Superior temporal gyrus (tissue), 1 donor: ENCODE measurements around the gene DKKL1.
"Not testable (repeated sequence)": the region's sequence is repeated elsewhere in the genome, so short reads cannot be mapped to it uniquely, and the experiment has no call there.

Experiments
- DNase-seq: peaks from one replicate; pipeline ENCODE4 v3.0.0-alpha.2; 2016; ENCODE audit errors: extremely low spot score

DKKL1 gene

GRCh38 chr19:49362048-49362928 lies 1.4 kb upstream of the DKKL1 start, which contains the start of gene TEAD2:
TEAD2 (minus strand) TSS chr19:49362416; CDS start chr19:49360075, 2,341 bp downstream.
- no peak for DNase-seq

GRCh38 chr19:49362929-49363267 lies 779 bp upstream of the DKKL1 start:
- DNase-seq = no peak

GRCh38 chr19:49364083-49364737 lies 533 bp downstream of the DKKL1 start:
- no peak for DNase-seq

GRCh38 chr19:49366110-49366509 lies 2.4 kb downstream of the DKKL1 start:
- DNase-seq = no peak

GRCh38 chr19:49368711-49369358 lies 5.2 kb downstream of the DKKL1 start:
- no peak for DNase-seq

- no peak for DNase-seq
Observed at GRCh38 chr19:49371184-49371583, 7.5 kb downstream of the DKKL1 start.

- not testable (repeated sequence) for DNase-seq
Observed at GRCh38 chr19:49373174-49373573, 9.5 kb downstream of the DKKL1 start.

GRCh38 chr19:49374665-49375434 lies 11.2 kb downstream of the DKKL1 start:
- DNase-seq = no peak

GRCh38 chr19:49378512-49378911 lies 14.8 kb downstream of the DKKL1 start:
- DNase-seq = no peak

GRCh38 chr19:49380391-49380790 lies 16.7 kb downstream of the DKKL1 start:
- DNase-seq = no peak

- no peak for DNase-seq
Observed at GRCh38 chr19:49382639-49383038, 19.0 kb downstream of the DKKL1 start.

GRCh38 chr19:49383599-49383998 lies 19.9 kb downstream of the DKKL1 start:
- no peak for DNase-seq

- peak; percentile 20 for DNase-seq
Observed at GRCh38 chr19:49387936-49388372, 24.3 kb downstream of the DKKL1 start, which contains the start of gene KASH5. KASH5 (plus strand) TSS chr19:49388249; CDS start chr19:49390884, 2,635 bp downstream.

GRCh38 chr19:49389406-49389805 lies 25.7 kb downstream of the DKKL1 start:
- no peak for DNase-seq

GRCh38 chr19:49390131-49390928 lies 26.7 kb downstream of the DKKL1 start:
- no peak for DNase-seq

GRCh38 chr19:49390929-49391359 lies 27.3 kb downstream of the DKKL1 start:
- no peak for DNase-seq

GRCh38 chr19:49391581-49392399 lies 28.1 kb downstream of the DKKL1 start:
- DNase-seq = peak; percentile 78

- DNase-seq = no peak
Observed at GRCh38 chr19:49393881-49394280, 30.2 kb downstream of the DKKL1 start.

GRCh38 chr19:49395581-49396407 lies 32.1 kb downstream of the DKKL1 start:
- no peak for DNase-seq
